Lower leg skin (tissue), 3 donors: ENCODE measurements around the gene OPA3.

Experiments
- POLR2A ChIP-seq, 2 donors: fragments of 450-650 bp; IDR thresholded peaks; one replicate each; pipeline ENCODE4 v1.6.1; 2016 to 2017; ENCODE audit warnings: antibody characterized with exemption in 2 of 2, mild to moderate bottlenecking in 1 of 2, moderate library complexity in 1 of 2
- TF ChIP-seq, protein P1 (sequence below), 3 donors: fragments of 450-650 bp; IDR thresholded peaks; one replicate each; pipeline ENCODE4 v1.5.1; 2016; ENCODE audit warnings: antibody characterized with exemption in 3 of 3, mild to moderate bottlenecking in 3 of 3, moderate library complexity in 2 of 3

DNA sequence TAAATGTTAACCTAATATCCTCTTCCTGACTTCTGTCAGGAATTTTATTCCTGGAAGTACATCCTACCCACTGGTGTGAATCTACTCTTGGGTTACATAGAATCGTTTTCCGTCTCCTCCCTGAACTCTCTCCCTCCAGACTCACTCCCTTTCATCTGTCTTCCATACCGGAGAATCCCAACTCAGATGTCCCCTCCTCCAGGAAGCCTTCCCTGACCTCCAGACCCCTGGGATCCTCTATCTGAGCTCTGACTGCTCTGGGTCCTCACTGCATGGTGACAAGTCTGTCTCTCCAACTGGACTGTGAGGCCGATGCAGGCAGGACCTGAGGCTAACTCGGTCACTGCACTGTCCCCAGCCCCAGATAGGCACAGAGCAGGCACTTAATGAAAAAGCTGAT, 24.6 kb downstream of the OPA3 start:
- TF ChIP-seq, protein P1, sequence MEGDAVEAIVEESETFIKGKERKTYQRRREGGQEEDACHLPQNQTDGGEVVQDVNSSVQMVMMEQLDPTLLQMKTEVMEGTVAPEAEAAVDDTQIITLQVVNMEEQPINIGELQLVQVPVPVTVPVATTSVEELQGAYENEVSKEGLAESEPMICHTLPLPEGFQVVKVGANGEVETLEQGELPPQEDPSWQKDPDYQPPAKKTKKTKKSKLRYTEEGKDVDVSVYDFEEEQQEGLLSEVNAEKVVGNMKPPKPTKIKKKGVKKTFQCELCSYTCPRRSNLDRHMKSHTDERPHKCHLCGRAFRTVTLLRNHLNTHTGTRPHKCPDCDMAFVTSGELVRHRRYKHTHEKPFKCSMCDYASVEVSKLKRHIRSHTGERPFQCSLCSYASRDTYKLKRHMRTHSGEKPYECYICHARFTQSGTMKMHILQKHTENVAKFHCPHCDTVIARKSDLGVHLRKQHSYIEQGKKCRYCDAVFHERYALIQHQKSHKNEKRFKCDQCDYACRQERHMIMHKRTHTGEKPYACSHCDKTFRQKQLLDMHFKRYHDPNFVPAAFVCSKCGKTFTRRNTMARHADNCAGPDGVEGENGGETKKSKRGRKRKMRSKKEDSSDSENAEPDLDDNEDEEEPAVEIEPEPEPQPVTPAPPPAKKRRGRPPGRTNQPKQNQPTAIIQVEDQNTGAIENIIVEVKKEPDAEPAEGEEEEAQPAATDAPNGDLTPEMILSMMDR (IDR thresholded peaks at IDR 0.05) = no peak
- TF ChIP-seq POLR2A (IDR thresholded peaks at IDR 0.05) = no peak
